ACHN (cell line): Measurements from ENCODE around the gene FAM193B.
"Not testable (repeated sequence)": the region's sequence is repeated elsewhere in the genome, so short reads cannot be mapped to it uniquely, and the experiment has no call there.

ENCODE experiments used
- DNase-seq: peaks from one replicate; pipeline ENCODE4 v3.0.0-alpha.2; 2015
- in situ Hi-C: cut with HindIII; loops from 2 replicates; pipeline ENCODE4 v1.10.0; 2017; ENCODE audit warnings: low sequenced_read_pairs, low pct_ligation_motif_present, low pct_unique_long_range_greater_than_20kb

FAM193B gene

DNA sequence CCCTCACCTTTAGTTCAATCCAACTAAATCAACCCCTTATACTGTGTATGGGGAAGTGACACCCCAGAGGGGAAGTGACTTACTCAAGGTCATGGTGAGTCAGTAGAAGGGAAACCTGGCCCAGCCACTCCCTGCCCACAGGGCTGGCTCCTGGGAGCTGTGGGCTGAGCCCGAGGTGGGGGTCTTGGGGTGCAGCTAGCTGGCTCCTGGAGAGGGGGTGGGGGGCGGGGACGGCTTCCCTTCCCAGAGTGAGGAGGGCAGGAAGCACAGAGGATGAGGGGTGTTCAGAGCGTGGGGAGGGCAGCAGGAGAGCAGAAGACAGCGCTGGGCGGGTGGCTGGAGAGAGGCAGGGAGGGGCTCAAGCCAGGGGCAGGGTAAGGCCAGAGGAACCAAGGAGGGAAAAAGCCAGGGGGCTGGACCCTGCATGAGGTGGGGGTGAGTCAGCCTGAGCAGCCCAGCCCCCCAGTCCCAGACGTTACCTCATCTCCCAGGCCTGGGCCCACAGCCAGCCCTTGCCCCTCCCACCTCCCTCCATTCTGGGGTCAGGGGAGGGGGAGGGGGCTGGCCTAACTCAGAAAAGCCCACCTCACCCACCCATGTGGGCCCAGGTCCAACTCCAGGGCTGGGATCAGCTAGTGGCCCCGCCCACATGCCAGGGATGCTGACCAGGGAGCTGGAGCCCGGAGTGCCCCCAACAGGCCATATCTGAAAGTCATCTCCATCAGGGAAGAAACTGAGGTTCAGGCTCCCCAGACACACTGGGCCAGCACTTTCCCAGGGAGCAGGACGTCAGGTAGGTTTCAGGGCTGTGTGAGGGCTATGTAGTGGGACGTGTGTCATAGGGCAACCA is 59.8 kb downstream of the FAM193B start:
- peak; percentile 75 for DNase-seq
- in situ Hi-C loops = no loop called here

- no peak for DNase-seq
- in situ Hi-C loops = no loop called here
These were observed 60.5 kb downstream of the FAM193B start for GRCh38 chr5:177493795-177494345.

DNA sequence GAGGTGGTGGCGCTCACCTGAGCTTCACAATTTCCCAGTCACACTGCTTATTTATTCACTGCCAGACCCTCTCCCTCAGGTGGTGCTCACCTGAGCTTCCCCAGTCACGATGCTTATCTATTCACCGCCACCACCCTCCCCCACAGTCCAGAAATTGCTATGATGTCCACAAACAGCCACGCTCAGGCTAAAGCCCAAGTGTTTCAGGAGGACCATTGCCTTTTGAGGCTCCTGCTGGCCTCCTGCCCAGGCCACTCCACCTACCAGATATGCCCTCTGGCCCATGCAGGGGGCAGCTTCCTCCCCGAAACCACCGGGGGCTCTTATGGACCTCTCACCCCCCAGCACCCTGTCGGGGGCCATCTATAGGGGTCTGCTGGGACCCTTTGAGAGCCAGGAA is 61.5 kb downstream of the FAM193B start:
- no peak for DNase-seq
- in situ Hi-C loops = no loop called here

DNA sequence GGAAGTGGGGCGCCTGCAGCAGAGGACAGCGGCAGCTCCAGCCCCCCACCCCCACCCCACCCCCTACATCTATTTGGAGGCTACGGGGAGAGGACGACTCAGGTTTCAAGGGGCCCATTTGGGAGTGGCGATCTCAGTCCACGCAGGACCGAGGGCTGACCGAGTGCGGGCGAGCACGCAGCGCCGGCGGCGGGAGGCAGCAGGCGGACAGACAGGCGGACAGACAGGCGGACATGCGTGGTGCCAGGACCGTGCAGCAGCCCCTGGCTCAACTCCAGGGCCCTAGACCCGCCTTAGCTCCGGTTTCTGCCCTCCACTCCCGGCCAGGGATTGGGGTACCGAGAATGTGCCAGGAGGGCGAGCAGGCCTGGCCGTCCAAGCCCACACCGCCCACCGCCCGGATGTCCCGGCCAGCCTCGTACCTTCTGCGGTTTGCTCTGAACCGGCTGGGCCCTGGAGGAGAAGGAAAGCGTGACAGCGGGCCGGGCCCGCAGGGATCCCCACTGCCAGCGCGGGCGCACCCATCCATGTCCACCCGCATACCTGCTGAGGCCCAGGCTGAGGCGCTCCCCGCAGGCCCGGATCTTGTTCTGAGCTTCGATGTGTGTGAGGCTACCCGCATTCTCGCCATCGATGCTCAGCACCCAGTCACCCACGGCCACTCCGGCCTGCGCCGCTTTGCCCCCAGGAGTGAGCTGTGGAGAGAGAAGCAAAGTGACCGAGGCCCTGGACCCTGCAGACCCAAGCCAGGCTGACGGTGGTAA is 62.2 kb downstream of the FAM193B start:
- no peak for DNase-seq
- in situ Hi-C loops = no loop called here

DNA sequence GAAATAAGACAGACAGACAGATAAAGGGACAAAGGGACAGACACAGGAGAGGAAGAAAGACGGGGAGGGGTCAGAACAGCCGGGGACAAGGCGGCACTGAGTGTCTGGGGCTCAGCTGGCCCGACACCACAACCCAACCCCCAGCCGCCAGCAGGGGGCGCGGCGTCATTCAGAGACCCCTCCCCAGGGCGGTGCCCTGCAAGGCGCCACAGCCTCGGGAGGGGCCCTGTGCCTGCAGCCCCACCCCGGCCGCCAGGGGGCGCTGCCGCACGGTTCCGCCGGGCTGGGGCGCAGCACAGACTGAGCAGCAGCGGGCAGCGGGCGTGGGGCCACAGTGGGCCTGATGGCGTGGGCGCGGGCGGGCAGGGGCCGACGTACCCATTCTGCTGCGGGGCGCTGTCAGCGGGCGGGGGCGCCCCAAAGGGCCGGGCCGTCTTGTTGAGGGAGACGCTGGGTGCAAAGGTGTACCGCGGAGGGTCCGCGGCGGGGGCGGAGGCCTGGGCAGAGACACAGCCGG is 62.9 kb downstream of the FAM193B start:
- DNase-seq = peak; percentile 28
- in situ Hi-C loops = no loop called here

DNA sequence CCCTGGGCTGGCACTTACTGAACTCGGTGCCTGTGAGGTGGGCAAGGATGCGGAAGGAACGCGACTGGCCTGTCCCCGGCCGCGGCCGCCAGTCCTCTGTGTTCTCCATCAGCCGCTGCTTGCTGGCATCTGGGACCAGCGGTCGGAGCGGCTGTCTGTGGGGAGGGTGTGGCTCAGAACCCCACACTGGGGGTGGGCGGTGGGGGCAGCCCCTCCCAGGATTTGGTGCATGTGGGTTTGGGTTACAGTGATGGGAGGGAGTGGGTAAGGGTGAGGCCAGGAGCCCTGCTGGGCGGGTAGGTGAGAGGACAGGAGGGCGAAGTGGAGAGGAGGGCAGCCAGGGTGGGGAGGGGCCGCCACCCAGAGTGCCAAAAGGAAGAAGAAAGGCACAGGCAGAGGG is 63.4 kb downstream of the FAM193B start:
- in situ Hi-C loops = no loop called here
- no peak for DNase-seq

GRCh38 chr5:177490311-177490991 is 63.9 kb downstream of the FAM193B start:
- no peak for DNase-seq
- in situ Hi-C loops = no loop called here

GRCh38 chr5:177489119-177489716 is 65.1 kb downstream of the FAM193B start:
- DNase-seq = no peak
- in situ Hi-C loops = no loop called here

DNA sequence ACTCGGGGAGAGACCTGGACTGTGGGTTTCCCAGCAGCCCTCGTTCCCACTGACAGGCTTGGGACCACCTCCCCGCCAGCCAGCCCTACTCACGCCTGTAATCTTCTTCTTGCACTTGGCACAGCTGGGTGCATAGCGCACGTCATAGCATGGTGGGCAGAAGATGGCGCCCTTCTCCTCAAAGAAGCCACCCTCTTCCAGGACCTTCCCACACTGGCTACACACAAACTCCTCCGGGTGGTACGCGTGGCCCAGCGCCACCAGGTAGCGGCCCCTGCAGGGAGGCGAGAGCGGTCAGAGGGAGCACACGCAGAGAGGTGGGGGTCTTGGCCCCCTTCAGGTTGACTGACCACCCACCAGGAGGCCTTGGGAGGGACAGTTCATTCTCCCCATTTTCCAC is 66.4 kb downstream of the FAM193B start:
- in situ Hi-C loops = no loop called here

GRCh38 chr5:177487144-177487543 is 67.2 kb downstream of the FAM193B start:
- in situ Hi-C loops = no loop called here
- no peak for DNase-seq

More for the DNA sequence above, 66.4 kb downstream of the FAM193B start:
- no peak for DNase-seq

GRCh38 chr5:177486256-177486655 is 68.1 kb downstream of the FAM193B start:
- in situ Hi-C loops = no loop called here
- no peak for DNase-seq

DNA sequence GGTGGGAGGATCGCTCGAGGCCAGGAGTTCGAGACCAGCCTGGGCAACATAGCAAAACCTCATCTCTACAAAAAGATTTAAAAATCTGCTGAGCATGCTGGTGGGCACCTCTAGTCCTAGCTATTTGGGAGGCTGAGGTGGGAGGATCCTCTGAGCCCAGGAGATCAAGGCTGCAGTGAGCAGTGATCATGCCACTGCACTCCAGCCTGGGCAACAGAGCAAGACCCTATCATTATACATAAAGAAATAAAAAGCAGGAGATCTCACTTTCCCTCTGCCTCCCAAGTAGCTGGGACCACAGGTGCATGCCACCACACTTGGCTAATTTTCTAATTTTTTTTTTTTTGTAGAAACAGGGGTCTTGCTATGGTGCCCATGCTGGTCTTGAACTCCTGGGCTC is 68.6 kb downstream of the FAM193B start:
- in situ Hi-C loops, DNase-seq: not testable (repeated sequence)

- in situ Hi-C loops = no loop called here
- DNase-seq = no peak
These were observed 69.3 kb downstream of the FAM193B start for GRCh38 chr5:177484902-177485549.

DNA sequence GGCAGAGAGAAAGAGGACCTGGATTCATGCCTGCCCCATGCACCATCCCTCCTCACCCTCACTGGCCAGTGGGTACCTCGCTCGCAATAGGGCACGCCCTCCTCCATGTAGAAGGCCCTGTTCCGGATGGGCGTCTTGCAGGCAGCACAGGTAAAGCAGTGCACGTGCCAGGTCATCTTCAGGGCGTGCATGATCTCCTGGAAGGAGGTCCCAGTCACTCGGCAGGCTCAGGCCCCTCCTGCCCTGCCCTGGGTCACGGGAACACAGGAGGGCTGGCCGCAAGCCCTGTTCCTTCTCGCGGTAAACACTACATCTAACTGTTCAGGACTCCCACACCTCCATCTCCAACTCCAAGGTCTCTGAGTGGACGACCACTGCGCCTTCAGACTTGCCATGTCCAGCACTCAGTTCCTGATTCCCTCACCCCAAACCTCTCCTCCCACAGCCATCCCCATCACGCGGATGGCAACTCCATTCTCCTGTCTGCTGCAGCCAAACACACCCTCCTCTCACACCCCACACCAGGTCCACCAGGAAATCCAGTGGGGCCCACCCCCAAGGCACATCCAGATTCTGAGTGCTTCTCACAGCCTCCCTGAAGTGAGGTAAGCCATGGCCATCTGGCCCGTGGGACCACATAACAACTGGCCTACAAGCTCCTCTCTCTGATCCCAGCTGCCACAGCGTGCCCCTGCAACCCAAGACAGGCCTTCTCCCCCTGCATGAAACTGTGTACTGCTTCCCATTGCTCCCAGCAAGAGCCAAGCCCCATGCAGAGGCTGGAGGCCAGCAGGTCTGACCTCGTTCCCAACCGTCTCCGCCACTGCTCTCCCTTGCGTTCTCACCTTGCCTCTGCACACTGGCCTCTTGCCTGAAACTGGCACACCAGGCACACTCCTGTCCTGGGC is 70.1 kb downstream of the FAM193B start:
- in situ Hi-C loops = no loop called here
- DNase-seq = no peak

DNA sequence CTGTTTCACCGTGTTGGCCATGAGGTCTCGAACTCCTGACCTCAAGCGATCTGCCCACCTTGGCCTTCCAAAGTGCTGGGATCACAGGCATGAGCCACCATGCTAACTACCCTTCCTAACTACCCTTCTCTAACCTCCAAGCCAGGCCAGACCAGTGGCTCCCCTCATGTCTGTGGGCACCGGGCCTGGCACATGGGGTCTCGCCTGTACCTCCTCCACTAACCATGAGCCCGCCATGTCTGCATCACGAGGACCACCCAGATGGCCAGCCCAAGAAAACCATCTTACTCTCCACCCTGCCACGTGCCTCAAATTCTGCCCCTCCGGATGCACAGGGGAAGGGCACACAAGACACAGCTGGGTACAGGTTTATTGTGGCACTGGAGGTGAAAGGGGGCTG is 71.3 kb downstream of the FAM193B start:
- in situ Hi-C loops = no loop called here

GRCh38 chr5:177482359-177482795 is 72.0 kb downstream of the FAM193B start:
- no peak for DNase-seq
- in situ Hi-C loops = no loop called here

More for the DNA sequence above, 71.3 kb downstream of the FAM193B start:
- DNase-seq = no peak

- in situ Hi-C loops = no loop called here
- no peak for DNase-seq
These were observed 74.6 kb downstream of the FAM193B start for GRCh38 chr5:177479774-177480173.
